Lung (tissue), 12 donors: ENCODE measurements around the gene SLC35A4. TPM values are rescaled to one million over a fixed set of nuclear protein-coding genes. Genes with fewer than 3 reads are reported as not detected.

Experiments used
- ATAC-seq: fragments of 200-7000 bp; cut with Tn5 transposase; one replicate; pipeline ENCODE4 v1.9.1; 2020; ENCODE audit warnings: moderate number of reproducible peaks; ENCODE audit not compliant: insufficient read depth, low FRiP score
- DNase-seq, 3 donors: peaks; one replicate each; pipeline ENCODE4 v3.0.0-alpha.2; 2013 to 2017
- H3K27ac ChIP-seq, 2 donors: one replicate each; pipeline ENCODE4 v1.5.1; 2013; ENCODE audit warnings: mild to moderate bottlenecking in 2 of 2, moderate library complexity in 2 of 2, control low read depth in 1 of 2, inconsistent platforms in 1 of 2, low read depth in 1 of 2, low read length in 1 of 2
- H3K27me3 ChIP-seq, 3 donors: one replicate each; pipeline ENCODE4 v1.5.1; 2013; ENCODE audit warnings: low read length in 2 of 3; ENCODE audit not compliant: control insufficient read depth in 3 of 3, insufficient read depth in 3 of 3
- H3K36me3 ChIP-seq, 4 donors: one replicate each; pipeline ENCODE4 v1.5.1; 2013; ENCODE audit warnings: low read length in 4 of 4, mild to moderate bottlenecking in 1 of 4, moderate library complexity in 1 of 4; ENCODE audit not compliant: control insufficient read depth in 4 of 4, insufficient read depth in 4 of 4
- H3K4me1 ChIP-seq, 5 donors: one replicate each; pipeline ENCODE4 v1.5.1; 2013; ENCODE audit warnings: low read length in 5 of 5, mild to moderate bottlenecking in 2 of 5, moderate library complexity in 1 of 5; ENCODE audit not compliant: control insufficient read depth in 5 of 5, insufficient read depth in 5 of 5
- H3K4me3 ChIP-seq: one replicate; pipeline ENCODE4 v1.5.1; 2013; ENCODE audit warnings: mild to moderate bottlenecking, control low read depth, moderate library complexity
- H3K9ac ChIP-seq, 2 donors: one replicate each; pipeline ENCODE4 v1.5.1; 2013; ENCODE audit warnings: low read length in 2 of 2, control low read depth in 1 of 2; ENCODE audit not compliant: insufficient read depth in 1 of 2
- H3K9me3 ChIP-seq, 4 donors: one replicate each; pipeline ENCODE4 v1.5.1; 2013; ENCODE audit warnings: low read length in 3 of 4, mild to moderate bottlenecking in 1 of 4, moderate library complexity in 1 of 4; ENCODE audit not compliant: control insufficient read depth in 4 of 4, insufficient read depth in 3 of 4
- WGBS, 2 donors: extraction: QIAGEN DNeasy Blood & Tissue Kit; methylation state at CpG; one replicate each; pipeline ENCODE4 v1.1.7; 2013; 5-methylcytosine and 5-hydroxymethylcytosine counted together
- polyA plus RNA-seq, 2 donors: library from polyadenylated mRNA; stranded (reverse); fragments of 200-250 nt; gene quantifications; one replicate each; pipeline ENCODE4 v1.2.1, GENCODE V29; 2013
- total RNA-seq, 2 donors: library from RNA; depleted of rRNA in 1 of 2; stranded (reverse); fragments of >200 nt in 1 of 2; gene quantifications; one replicate each; pipeline ENCODE4 v1.2.1, GENCODE V29; 2014 to 2021
- TF ChIP-seq, protein P1 (sequence below): IDR thresholded peaks from 2 replicates; pipeline ENCODE4 v1.5.1; 2012; ENCODE audit warnings: mild to moderate bottlenecking; ENCODE audit errors: control extremely low read depth, extremely low read depth
- donor health status: control.
- donor health status: control.
- donor health status: Bipolar disorder and iron deficiency.
- donor health status: healthy.
- donor health status: DM: yes; HTN: yes; CAD: no.

The SLC35A4 gene
- total and polyA plus RNA-seq, 4 donors: 10.7 to 94.4 (median 66.3) TPM

DNA sequence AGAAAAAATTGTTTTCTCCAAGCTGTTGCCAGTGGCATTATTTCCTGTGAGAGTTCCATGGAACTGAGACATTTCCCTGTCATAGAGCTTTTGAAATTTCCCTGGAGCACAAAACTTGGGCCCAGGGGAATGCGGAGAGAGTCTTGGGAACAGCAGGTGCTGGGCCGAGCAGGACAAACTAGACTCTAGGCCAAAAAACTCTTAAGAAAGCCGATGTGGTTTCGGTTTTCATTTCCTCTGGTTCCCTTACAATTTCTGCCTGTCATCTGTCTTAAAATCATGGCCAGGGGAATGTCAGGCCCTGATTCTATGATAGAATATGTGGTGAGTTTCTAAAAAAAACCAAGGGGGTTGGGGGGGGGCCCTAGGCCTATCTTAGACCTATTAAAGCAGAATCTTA, 4.6 kb downstream of the SLC35A4 start:
- DNase-seq: no peak
- Histone ChIP-seq H3K9me3 (no peaks in the 10 kb centered on the region), H3K27me3 (no peaks in the 10 kb centered on the region), H3K27ac (peak overlapping the region; percentile 10 to 83), H3K4me1 (peaks cover 0 to 32% (median 25%) of the 10 kb centered on the region in 5 donors), H3K4me3 (no peak overlapping the region), H3K36me3 (peaks cover 0 to 24% (median 18%) of the 10 kb centered on the region in 4 donors), H3K9ac (no peak overlapping the region)
- WGBS, 2 donors: 7 to 20% methylated on average over 4 of the region's 4 CpGs
- TF ChIP-seq, protein P1, sequence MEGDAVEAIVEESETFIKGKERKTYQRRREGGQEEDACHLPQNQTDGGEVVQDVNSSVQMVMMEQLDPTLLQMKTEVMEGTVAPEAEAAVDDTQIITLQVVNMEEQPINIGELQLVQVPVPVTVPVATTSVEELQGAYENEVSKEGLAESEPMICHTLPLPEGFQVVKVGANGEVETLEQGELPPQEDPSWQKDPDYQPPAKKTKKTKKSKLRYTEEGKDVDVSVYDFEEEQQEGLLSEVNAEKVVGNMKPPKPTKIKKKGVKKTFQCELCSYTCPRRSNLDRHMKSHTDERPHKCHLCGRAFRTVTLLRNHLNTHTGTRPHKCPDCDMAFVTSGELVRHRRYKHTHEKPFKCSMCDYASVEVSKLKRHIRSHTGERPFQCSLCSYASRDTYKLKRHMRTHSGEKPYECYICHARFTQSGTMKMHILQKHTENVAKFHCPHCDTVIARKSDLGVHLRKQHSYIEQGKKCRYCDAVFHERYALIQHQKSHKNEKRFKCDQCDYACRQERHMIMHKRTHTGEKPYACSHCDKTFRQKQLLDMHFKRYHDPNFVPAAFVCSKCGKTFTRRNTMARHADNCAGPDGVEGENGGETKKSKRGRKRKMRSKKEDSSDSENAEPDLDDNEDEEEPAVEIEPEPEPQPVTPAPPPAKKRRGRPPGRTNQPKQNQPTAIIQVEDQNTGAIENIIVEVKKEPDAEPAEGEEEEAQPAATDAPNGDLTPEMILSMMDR: no peak
- no peak for ATAC-seq

DNA sequence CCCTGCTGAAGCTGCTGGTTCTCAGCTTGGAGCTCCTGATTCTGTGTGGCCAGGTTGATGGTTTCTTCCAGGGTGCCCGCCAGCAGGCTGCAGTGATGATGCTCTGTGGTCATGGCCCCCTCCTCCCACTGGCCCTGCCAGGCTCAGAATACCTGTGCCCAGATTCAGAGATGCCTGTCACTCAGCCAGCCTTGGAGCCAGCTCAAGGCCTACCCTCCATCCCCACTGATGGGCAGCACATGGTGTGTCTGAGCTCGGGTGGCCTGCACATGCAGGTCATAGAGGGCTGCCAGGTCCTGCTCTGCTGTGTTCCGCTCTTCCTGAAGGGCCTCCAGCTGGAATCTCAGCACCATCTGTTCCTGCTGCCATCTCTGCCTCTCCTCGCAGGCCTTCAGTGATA, 5.4 kb downstream of the SLC35A4 start:
- TF ChIP-seq, protein P1: no peak
- Histone ChIP-seq H3K9ac (no peak overlapping the region), H3K36me3 (peaks cover 0 to 24% (median 18%) of the 10 kb centered on the region in 4 donors), H3K4me1 (peaks cover 0 to 32% (median 26%) of the 10 kb centered on the region in 5 donors), H3K4me3 (no peak overlapping the region), H3K27me3 (no peaks in the 10 kb centered on the region), H3K9me3 (no peaks in the 10 kb centered on the region), H3K27ac (peak overlapping the region in 1 of 2 donors; percentile 37)
- WGBS, 2 donors: 89 to 92% methylated on average over 4 of the region's 4 CpGs
- no peak for DNase-seq
- no peak for ATAC-seq

DNA sequence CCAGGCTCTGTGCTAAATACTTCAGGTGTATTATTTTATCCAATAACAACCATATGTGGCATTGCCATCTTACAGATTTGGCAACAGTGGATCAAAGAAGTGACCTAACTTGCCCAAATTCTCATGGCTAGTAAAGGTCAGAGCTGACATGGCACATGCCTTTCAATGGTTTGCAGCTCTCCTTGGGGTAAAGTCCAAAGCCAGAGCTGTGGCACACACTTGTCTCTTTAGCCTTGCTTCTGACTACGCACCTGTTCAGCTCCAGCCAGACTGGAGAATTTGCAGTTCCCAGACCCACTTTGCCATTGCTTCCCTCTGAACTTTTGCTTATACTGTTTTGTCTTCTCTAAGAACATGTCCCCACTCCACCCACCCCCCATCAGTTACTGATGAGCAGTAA, 5.9 kb downstream of the SLC35A4 start:
- DNase-seq (no peak), ATAC-seq (no peak)
- no peaks in the 10 kb centered on the region for H3K27me3 ChIP-seq
- H3K9ac ChIP-seq: no peak overlapping the region
- H3K4me3 ChIP-seq: no peak overlapping the region
- peaks cover 0 to 24% (median 18%) of the 10 kb centered on the region in 4 donors for H3K36me3 ChIP-seq
- H3K4me1 ChIP-seq: peaks cover 0 to 32% (median 23%) of the 10 kb centered on the region in 5 donors
- peak overlapping the region in 1 of 2 donors; percentile 37 for H3K27ac ChIP-seq
- TF ChIP-seq, protein P1: no peak
- 93 to 98% methylated on average over 1 of the region's 1 CpG for WGBS, 2 donors
- H3K9me3 ChIP-seq: no peaks in the 10 kb centered on the region

DNA sequence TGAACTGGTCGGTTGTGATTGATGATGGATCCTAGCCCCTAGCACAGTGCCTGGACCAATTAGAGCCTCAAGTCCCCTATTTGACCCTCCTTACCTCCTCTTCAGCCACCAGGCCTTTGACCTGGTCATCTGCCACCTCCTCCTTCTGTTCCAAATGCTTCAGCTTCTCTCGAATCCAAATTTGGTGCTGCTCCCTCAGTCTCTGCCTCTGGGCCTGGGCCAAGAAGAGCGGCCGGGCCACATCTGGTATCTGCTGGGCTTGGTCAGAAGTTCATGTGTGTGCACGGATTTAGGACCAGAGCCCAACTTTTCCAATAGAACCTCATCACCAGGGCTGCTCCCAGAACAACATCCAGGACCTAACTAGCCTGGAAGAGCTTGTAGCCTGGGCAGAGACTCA, 6.5 kb downstream of the SLC35A4 start:
- H3K4me3 ChIP-seq: no peak overlapping the region
- WGBS, 2 donors: 75 to 85% methylated on average over 5 of the region's 5 CpGs
- ATAC-seq: no peak
- H3K36me3 ChIP-seq: peaks cover 0 to 22% (median 15%) of the 10 kb centered on the region in 4 donors
- H3K27ac ChIP-seq: peak overlapping the region in 1 of 2 donors; percentile 37
- H3K9ac ChIP-seq: no peak overlapping the region
- TF ChIP-seq, protein P1: no peak
- peak in 2 of 3 donors; percentile 43 to 66 for DNase-seq
- no peaks in the 10 kb centered on the region for H3K9me3 ChIP-seq
- no peaks in the 10 kb centered on the region for H3K27me3 ChIP-seq
- H3K4me1 ChIP-seq: peaks cover 0 to 28% (median 17%) of the 10 kb centered on the region in 5 donors
